Measurements from ENCODE around the gene PLCL1.

The PLCL1 gene

GRCh38 chr2:197954328-197954727 is 149.9 kb downstream of the PLCL1 start:
- DNase-seq (ENCODE audit: low read depth in 2 of 2), result no peak

- DNase-seq (ENCODE audit: low read depth in 2 of 2), result no peak
Measured at GRCh38 chr2:197958592-197959150, 154.3 kb downstream of the PLCL1 start.

DNA sequence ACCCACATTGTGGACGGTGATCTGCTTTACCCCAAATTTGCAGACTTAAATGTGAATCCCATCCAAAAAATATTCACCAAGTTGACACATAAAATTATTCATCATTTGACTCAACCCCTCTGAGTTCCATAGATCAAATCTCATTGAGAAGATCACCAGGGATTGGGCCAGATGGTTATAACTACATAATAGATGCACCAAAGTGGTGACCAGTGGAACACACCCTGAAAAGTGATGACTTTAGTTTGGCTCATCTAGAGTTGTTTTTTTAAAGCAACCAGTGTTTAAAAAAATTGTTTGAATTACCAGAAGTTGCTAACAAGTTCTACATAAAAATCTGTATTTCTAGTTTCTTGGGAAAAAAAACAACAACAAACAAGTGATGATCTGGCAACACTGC is 155.0 kb downstream of the PLCL1 start:
- no peak for DNase-seq (ENCODE audit: low read depth in 2 of 2)

GRCh38 chr2:197960786-197961185 is 156.4 kb downstream of the PLCL1 start:
- no peak for DNase-seq (ENCODE audit: low read depth in 2 of 2)

- DNase-seq (ENCODE audit: low read depth in 2 of 2), result no peak
Measured at GRCh38 chr2:197964720-197965119, 160.3 kb downstream of the PLCL1 start.

DNA sequence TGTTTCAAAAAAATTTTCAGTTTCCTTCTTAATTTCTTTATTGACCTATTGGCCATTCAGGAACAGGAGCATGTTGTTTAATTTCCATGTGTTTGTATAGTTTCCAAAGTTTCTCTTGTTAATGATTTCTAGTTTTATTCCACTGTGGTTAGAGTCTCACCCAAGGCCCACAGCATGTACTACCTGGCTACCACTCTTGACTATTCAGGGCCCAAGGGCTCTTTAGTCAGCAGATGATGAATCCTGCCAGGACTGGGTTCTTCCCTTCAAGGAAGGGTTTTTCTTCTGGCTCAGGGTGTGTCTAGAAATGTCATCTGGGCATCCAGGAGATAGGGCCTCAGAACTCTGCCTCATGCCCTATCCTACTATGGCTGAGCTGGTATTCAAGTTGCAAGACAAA is 161.4 kb downstream of the PLCL1 start:
- DNase-seq (ENCODE audit: low read depth in 2 of 2), result no peak

GRCh38 chr2:197969391-197969893 is 165.0 kb downstream of the PLCL1 start:
- DNase-seq (ENCODE audit: low read depth in 2 of 2), result no peak

DNA sequence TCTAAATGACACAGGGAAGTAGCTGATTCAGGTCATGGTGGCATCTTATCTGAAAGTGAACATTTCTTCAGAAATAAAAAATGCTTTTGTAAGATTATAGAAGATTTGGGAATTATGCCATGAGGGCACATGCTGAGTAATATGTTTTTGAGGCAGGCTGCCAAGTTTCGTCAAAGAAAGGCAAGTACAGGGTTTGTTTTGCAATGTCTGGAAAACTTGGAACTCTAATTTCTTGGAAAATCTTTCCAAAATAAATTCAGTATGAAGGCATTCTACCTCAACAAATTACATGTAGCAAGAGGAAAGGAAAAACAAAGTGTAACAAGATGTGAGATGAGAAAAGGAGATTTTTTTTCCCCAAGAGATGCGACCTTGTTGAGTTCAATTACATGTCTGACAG is 167.7 kb downstream of the PLCL1 start:
- no peak for DNase-seq (ENCODE audit: low read depth in 2 of 2)

DNA sequence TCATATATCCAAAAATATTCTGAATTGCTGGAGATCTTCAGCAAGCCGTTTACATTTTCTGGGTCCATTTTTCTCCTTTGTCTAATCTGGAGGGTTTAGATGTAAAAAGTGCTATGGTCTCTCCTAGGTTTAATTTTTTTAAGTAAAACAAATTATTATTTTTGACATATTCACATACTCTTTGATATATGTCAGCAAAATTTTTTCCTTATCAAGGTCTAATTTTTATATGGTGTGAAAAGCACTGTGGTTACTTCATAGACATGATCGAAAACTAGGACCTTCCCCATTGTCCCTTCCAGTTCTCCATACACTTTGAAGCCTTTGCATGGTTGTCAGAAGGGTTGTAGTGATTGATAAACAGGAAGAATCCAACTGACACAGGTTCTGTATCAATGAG is 168.2 kb downstream of the PLCL1 start:
- DNase-seq (ENCODE audit: low read depth in 2 of 2), result no peak

- no peak for DNase-seq (ENCODE audit: low read depth in 2 of 2)
Measured at GRCh38 chr2:197973772-197974171, 169.4 kb downstream of the PLCL1 start.

- DNase-seq (ENCODE audit: low read depth in 2 of 2), result no peak
Measured at GRCh38 chr2:197975931-197976519, 171.6 kb downstream of the PLCL1 start.

DNA sequence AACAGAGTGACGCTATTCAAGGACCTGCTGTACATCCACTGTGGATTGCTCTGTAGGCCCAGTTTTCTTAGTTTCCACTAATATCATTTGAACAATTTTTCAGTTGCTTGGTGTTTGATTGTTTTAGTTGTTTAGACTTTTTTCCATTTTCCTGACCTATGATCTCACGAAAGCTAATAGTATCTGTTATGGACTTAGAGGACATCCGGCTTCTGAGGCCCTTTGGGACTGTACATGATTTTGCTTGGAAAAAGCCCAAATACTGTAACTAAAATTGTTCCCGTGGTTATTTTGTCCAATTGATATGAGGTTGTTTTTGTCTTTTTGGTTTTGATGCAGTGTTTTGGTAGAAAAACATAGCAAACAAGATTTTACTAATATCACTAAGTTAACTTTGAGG is 174.6 kb downstream of the PLCL1 start:
- no peak for DNase-seq (ENCODE audit: low read depth in 2 of 2)

DNA sequence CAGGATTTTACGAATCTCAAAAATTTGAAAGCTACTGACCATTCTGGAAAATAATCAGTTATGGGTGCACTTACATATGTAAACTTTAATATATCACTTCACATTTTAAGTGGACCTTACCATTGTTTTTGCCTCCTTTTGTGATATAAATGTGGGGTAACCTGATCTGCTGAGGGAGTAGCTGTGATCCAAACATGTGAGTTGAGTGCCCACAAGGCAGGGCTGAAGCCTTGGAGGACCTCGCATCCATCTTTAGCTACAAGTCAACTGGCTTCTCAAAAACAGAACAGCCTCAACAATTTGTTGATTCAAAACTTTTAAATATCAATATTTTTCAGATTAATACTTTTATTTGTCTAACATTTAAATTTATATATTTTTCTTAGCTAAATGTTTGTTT is 178.2 kb downstream of the PLCL1 start:
- no peak for DNase-seq (ENCODE audit: low read depth in 2 of 2)

DNA sequence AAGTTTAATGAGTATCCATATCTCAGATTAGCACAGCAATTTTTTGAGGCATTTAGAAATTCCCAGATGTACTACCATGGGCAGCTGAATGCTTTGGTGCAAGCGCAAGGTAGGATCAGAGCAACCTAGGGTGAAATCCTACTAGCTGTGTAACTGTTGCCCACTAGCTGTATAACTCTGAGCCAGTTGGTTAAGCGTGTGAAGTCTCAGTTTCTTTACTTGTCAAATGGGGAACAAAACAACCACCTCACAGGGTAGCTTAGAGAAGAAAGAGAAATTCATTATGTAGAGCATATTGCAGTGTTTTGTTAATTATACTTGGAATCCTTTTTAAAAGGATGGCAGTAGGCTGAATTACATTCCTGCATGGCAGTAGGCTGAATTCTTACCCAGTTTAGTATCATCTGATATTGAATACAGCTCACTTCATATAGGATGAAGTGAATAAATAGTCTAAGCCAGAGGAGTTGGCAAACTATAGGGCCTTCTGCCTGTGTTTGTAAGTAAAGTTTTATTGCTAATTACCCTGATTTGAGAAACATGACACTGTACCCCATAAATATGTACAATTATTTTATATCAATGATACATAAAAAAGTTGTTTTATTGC is 180.7 kb downstream of the PLCL1 start:
- no peak for DNase-seq (ENCODE audit: low read depth in 2 of 2)

- DNase-seq (ENCODE audit: low read depth in 2 of 2), result no peak
Measured at GRCh38 chr2:197986977-197987376, 182.6 kb downstream of the PLCL1 start.

GRCh38 chr2:197990356-197990755 is 186.0 kb downstream of the PLCL1 start:
- DNase-seq (ENCODE audit: low read depth in 2 of 2), result no peak

DNA sequence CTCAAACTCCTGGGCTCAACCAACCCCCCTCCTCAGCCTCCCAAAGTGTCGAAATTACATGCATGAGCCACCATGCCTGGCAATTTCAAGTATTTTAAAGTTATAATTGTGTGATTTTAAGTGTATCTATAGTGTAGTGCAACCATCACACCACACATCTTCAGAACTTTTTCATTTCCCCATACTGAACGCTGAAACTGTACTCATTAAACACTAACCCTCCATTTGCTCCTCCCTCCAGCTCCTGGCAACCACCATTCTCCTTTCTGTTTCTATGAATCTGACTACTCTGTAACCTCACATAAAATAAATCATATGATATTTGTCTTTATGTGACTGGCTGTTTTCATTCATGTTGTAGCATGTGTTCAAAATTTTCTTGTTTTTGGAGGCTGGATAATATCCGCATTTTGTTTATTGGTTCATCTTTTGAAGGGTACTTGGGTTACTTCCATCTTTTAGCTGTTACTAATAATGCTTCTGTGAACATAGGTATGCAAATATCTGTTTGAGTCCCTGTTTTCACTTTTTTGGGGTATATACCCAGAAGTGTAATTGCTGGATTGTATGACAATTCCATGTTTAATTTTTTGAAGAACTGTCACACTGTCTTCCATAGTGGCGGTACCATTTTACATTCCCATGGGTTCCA is 188.2 kb downstream of the PLCL1 start:
- no peak for DNase-seq (ENCODE audit: low read depth in 2 of 2)

GRCh38 chr2:197993363-197993762 is 189.0 kb downstream of the PLCL1 start:
- no peak for DNase-seq (ENCODE audit: low read depth in 2 of 2)

- no peak for DNase-seq (ENCODE audit: low read depth in 2 of 2)
Measured at GRCh38 chr2:197993830-197994229, 189.4 kb downstream of the PLCL1 start.

DNA sequence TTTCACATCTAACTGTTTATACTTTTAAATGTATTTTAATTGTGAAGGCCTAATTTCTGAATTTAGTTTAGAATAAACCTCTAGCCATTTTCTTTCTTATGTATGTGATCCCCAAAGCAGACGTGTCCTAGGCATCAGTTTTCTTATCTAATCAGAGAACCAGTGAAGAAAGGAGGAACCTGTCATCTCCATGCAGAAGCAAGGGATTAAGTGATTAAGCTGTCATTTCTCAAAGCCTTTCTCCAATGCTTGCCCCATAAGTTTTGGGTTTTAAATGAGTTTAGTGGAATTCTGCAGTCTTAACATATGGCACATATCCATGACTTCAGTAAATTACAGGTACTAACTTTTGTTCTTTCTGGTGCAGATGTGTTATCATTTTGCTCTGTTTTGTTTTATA is 190.4 kb downstream of the PLCL1 start:
- DNase-seq (ENCODE audit: low read depth in 2 of 2), result no peak

DNA sequence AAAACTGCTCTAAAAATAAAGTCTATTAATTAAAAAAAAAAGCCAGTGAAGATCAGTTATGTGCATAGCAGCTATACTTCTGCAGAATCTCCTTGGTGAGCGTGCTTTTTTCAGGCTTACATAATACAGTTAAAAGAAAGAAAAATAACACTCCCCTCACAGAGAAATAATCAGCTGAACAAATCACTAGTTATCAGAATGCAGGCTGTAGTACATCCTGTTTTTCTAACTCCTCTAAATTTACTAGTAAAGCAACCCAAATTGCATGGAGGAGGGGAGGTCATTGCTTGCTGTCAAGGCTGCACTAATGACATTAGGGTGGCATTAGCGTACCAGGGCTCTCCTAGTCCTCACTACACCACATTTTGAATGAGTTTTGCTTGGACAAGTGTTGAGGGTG is 192.2 kb downstream of the PLCL1 start:
- DNase-seq (ENCODE audit: low read depth in 2 of 2), result no peak

- no peak for DNase-seq (ENCODE audit: low read depth in 2 of 2)
Measured at GRCh38 chr2:197997083-197997541, 192.7 kb downstream of the PLCL1 start.

DNA sequence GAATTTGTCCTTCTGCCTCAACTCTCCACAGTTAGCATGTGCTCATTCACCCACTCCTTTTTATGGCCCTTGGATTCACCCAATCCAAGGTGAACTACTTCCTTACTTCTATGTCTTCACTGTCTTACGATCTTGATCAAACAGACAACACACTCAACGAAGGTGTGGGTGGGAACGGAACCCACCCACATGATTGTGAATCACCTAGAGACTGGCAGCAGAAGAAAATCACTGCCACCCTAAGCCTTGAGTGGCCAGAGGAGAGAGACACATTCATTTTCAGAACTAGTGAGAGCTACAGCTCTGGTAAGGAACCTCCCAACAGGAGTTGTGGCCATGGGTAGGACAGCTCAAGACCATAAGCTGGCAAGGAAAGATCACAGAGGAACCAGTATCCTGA is 194.3 kb downstream of the PLCL1 start:
- DNase-seq (ENCODE audit: low read depth in 2 of 2), result no peak
